Measurements from ENCODE around the gene APMAP.

APMAP gene

GRCh38 chr20:24980291-24981053 lies 12.1 kb downstream of the APMAP start:
- TF ChIP-seq, protein P1, sequence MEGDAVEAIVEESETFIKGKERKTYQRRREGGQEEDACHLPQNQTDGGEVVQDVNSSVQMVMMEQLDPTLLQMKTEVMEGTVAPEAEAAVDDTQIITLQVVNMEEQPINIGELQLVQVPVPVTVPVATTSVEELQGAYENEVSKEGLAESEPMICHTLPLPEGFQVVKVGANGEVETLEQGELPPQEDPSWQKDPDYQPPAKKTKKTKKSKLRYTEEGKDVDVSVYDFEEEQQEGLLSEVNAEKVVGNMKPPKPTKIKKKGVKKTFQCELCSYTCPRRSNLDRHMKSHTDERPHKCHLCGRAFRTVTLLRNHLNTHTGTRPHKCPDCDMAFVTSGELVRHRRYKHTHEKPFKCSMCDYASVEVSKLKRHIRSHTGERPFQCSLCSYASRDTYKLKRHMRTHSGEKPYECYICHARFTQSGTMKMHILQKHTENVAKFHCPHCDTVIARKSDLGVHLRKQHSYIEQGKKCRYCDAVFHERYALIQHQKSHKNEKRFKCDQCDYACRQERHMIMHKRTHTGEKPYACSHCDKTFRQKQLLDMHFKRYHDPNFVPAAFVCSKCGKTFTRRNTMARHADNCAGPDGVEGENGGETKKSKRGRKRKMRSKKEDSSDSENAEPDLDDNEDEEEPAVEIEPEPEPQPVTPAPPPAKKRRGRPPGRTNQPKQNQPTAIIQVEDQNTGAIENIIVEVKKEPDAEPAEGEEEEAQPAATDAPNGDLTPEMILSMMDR (IDR thresholded peaks at IDR 0.05; ENCODE audit: low read depth, low read length): no peak
- H3K9me3 ChIP-seq (ENCODE audit: severe bottlenecking): no peaks in the 10 kb centered on the region
- H3K4me3 ChIP-seq (ENCODE audit: low read depth, low read length): no peak overlapping the region
- no peak for DNase-seq
- no peaks in the 10 kb centered on the region for H3K27me3 ChIP-seq (ENCODE audit: insufficient read depth, low read depth, severe bottlenecking)
- H3K36me3 ChIP-seq: peaks cover 73% of the 10 kb centered on the region
- H3K27ac ChIP-seq: no peak overlapping the region

- Histone ChIP-seq H3K27ac (no peak overlapping the region), H3K36me3 (peaks cover 84% of the 10 kb centered on the region), H3K9me3 (ENCODE audit: severe bottlenecking) (no peaks in the 10 kb centered on the region), H3K4me3 (ENCODE audit: low read depth, low read length) (no peak overlapping the region), H3K27me3 (ENCODE audit: insufficient read depth, low read depth, severe bottlenecking) (no peaks in the 10 kb centered on the region)
- TF ChIP-seq, protein P1 (IDR thresholded peaks at IDR 0.05; ENCODE audit: low read depth, low read length): no peak
- no peak for DNase-seq
Measured at GRCh38 chr20:24979036-24979960, 13.3 kb downstream of the APMAP start.

- Histone ChIP-seq H3K27me3 (ENCODE audit: insufficient read depth, low read depth, severe bottlenecking) (no peaks in the 10 kb centered on the region), H3K36me3 (peaks cover 86% of the 10 kb centered on the region)
- TF ChIP-seq, protein P1 (IDR thresholded peaks at IDR 0.05; ENCODE audit: low read depth, low read length): no peak
Measured at GRCh38 chr20:24978513-24978912, 14.0 kb downstream of the APMAP start.

DNA sequence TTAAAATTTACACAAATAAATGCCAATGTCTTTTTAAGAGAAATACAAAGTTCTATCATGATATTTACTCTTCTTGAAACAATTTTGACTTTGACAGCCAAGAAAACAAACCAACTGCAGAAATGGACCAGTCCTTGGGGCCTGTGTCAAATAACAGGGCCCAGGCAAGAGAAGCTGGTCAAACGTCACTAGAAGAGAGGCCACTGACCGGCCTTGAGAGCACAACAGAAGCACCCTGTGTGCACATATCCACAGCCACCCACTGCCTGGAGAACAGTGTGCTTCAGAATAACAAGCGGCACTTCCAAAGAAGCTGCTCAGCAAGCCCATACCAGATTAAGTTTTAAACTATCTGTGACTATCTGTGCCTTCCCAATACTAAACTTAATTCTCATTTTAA lies 14.8 kb downstream of the APMAP start:
- no peak for DNase-seq
- H3K9me3 ChIP-seq (ENCODE audit: severe bottlenecking): no peaks in the 10 kb centered on the region
- H3K27me3 ChIP-seq (ENCODE audit: insufficient read depth, low read depth, severe bottlenecking): no peaks in the 10 kb centered on the region
- no peak overlapping the region for H3K4me3 ChIP-seq (ENCODE audit: low read depth, low read length)
- TF ChIP-seq, protein P1 (IDR thresholded peaks at IDR 0.05; ENCODE audit: low read depth, low read length): no peak
- H3K27ac ChIP-seq: no peak overlapping the region
- peaks cover 86% of the 10 kb centered on the region for H3K36me3 ChIP-seq

More at GRCh38 chr20:24978513-24978912, 14.0 kb downstream of the APMAP start:
- no peak overlapping the region for H3K27ac ChIP-seq
- no peak overlapping the region for H3K4me3 ChIP-seq (ENCODE audit: low read depth, low read length)
- H3K9me3 ChIP-seq (ENCODE audit: severe bottlenecking): no peaks in the 10 kb centered on the region
- DNase-seq: no peak

- H3K27ac ChIP-seq: no peak overlapping the region
- no peak for DNase-seq
- TF ChIP-seq, protein P1 (IDR thresholded peaks at IDR 0.05; ENCODE audit: low read depth, low read length): no peak
- no peak overlapping the region for H3K4me3 ChIP-seq (ENCODE audit: low read depth, low read length)
- no peaks in the 10 kb centered on the region for H3K9me3 ChIP-seq (ENCODE audit: severe bottlenecking)
- peaks cover 87% of the 10 kb centered on the region for H3K36me3 ChIP-seq
- H3K27me3 ChIP-seq (ENCODE audit: insufficient read depth, low read depth, severe bottlenecking): no peaks in the 10 kb centered on the region
Measured at GRCh38 chr20:24977336-24977735, 15.2 kb downstream of the APMAP start.

Data from WERI-Rb-1 (cell line).